Forelimb muscle (tissue), 1 donor: Measurements from ENCODE around the gene MRPL38. TPM values are rescaled to one million over a fixed set of nuclear protein-coding genes. Genes with fewer than 3 reads are reported as not detected.

ENCODE experiments used
- DNase-seq: peaks from one replicate; pipeline ENCODE4 v3.0.0-alpha.2; 2013; ENCODE audit warnings: low read depth
- polyA plus RNA-seq: library from polyadenylated mRNA; unstranded; fragments of 120-200 nt; gene quantifications from one replicate; pipeline ENCODE4 v1.2.1, GENCODE V29; 2013; ENCODE audit not compliant: insufficient read length

The MRPL38 gene
- polyA plus RNA-seq, 1 donor: 73.6 TPM

DNA sequence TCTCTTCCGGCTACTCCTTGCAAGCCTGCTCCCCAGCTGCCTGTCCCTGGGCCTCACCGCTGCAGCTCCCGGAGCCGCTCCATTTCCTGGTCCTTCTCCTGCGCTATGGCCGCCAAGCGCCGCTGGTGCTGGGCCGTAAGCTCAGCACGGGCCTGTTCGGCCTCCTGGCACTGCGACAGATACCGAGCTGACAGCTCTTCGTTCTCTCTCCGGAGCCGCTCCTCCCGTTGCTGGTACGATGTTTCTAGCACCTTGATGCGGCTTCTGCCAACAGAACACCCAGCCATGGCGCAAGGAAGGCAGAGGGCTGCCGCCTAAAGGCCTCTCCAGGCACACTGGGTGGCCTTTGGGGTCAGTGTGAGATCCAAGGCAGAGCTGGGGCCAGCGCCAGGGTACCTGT, 14.9 kb upstream of the MRPL38 start:
- DNase-seq: no peak

DNA sequence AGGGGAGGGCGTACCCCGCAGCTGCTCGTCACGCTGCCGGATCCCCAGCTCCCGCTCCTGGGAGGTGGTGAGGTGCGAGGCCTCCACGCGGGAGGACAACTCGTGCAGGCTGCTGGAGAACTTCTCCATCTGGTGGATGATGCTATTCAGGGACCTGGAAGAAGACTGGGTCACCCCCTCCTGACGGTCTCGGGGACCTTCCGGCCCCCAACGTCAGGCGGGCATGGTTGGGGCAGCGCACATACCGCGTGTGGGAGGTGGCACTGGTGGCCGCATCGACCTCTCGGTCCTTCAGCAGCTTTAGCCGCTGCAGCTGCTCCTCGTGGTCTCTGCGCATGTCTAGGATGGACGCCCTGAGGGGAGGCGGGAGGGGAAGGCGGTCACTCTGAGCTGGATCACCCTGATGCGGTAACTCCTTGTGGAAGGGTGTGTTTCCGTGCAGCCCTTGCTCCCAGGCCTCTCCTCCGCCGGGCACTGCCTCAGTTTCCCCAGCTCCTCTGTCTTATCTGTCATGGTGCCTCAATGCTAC, 13.3 kb upstream of the MRPL38 start:
- DNase-seq: no peak

DNA sequence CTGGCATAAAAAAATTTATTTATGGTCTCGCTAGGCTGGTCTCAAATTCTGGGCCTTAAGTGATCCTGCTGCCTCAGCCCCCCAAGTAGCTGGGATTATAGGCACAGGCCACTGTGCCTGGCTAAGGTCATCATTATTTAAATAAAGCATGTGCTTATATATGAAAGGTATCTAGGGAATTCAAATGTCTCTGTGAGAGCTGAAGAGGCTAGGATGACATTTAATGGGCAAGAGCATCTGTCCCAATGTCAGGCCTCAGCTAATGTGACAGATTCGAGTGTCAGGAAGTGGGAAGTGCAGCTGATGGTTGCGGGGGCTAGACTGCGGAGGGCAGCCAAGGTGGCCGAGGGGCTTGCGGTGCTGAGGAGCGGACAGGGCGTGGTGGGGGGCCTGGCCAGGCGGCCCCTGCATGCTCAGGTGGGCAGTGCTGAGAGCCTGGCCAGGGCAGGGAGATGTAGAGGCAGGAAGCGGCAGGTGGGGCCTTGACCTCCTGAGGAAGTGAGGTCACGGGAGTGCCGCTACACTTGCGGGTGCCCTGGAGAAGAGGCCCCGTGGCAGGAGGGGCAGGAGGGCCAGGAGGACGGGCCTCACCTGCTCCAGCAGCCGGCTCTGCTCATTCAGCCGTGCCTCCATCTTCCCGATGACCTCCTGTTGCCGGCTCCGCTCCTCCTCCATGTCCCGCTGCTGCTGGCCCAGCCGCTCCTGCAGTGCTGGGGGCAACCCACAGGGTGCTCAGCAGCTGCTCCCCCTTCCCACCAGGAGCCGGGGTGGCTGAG, 12.6 kb upstream of the MRPL38 start:
- no peak for DNase-seq

DNA sequence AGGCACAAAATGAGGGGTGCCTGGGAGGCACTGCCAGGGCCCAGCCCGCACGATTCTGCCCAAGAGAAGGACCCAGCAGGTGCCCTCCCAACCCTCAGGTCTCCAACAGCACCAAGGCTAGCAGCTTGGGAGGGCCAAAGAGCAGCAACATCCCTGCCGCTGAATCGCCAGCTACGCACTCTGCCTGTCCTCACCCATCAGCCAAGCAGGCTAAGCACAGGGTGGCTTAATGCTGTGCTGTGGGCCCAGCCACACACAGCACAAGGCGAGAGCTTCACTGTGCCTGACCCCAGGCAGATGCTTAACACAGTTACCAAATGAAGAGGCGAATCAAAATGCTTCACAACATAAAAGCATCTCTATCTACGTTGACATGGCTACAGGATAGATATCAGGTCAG, 10.6 kb upstream of the MRPL38 start:
- no peak for DNase-seq

DNA sequence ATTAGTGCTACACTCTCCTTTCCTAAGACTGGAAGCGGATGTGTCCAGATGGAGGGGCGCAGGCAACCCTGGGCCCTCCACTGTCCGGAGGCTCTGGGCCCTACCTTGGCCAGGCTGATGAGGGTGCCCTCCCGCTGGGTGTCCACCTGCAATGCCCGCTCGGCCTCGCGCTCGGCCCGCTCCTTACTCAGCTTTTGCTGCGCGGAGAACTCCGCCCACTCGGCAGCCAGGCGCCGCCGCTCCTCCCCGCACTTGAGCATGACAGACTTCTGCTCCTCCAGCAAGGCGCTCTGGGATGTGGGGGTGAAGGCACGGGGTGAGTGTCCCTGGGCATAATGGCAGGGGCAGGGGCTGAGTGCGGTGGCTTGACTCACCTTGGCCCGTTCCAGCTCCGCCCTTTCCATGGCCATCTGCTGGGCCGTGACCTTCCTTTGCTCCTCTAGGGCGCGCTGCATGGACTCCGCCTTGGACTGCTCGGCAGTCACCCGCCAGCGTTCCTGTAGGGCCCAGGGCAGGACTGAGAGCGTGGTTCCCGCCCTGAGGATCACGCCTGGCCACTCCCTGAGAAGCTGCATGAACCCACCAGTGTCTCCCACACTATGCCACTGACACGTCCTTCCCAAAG, 10.1 kb upstream of the MRPL38 start:
- no peak for DNase-seq

DNA sequence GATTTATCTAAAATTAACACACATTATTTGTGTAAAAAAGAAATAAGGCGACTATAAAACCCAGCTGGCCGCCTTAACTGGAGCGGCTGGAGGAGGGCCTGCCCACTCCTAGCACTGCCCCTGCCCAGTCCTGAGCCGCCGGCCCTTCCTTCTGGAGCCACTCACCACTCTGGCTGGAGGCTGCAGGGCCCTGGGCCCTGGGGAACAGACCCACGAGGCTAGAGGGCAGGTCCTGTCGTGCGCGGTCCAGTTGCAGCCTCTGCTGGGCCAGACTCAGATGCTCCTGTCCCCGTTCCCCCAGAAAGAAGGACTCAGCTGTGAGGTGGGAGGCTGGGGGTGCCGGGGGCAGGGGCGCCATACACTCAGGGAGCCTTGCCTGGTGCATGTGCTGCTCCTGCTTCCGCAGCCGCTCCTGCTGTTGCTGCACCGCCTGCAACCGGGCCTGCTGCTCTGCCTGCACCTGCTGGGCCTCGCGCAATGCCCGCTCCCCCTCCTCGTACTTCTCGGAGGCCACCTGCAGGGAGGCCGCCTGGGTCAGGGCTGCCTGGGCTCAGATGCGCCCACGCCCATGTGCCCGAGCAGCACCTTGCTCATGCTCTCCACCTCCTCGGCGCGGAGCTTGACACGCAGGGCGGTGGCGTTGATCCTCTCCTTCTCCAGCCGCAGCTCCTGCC, 9.0 kb upstream of the MRPL38 start:
- DNase-seq: no peak

DNA sequence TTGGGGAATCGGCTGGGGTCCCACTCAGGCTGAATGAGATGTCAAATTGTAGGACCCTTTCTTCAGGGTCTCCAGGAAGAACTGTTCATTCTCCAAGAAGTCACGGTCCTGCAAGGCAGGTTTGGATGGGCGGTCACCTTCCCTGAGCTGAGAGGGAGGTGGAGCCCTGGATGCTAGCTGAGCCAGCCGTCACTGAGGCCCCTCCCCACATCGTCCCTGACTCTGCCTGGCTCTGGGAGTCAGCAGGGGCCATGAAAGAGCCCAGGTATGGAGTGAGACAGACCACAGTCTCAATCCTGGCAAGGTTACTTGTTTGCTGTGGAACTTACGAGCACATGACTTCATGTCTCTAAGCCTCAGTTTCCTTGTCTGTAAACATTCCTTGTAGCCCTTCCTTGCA, 6.0 kb upstream of the MRPL38 start:
- no peak for DNase-seq

DNA sequence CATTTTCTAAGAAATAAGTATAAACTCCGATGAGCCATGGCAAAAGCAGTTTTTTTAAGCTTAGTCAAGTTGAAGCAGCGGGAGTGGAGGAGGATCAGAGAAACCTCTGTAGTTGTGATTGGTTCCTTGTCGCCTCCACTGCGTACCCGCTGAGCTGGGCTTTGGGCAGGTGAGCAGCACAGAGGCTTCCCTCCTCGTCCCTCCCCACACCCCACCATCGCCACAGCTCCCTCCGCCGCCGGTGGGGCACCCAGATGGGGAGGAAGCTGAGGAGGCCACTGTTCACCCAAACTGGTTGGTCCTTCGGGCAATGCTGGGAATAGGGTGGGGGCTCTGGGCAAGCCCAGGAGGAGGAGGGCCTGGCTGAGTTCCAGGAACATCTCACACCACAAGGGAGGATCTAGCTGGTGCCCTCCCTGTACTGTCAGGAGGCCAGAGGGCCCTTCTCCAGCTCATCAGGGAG, 5.2 kb upstream of the MRPL38 start:
- no peak for DNase-seq

DNA sequence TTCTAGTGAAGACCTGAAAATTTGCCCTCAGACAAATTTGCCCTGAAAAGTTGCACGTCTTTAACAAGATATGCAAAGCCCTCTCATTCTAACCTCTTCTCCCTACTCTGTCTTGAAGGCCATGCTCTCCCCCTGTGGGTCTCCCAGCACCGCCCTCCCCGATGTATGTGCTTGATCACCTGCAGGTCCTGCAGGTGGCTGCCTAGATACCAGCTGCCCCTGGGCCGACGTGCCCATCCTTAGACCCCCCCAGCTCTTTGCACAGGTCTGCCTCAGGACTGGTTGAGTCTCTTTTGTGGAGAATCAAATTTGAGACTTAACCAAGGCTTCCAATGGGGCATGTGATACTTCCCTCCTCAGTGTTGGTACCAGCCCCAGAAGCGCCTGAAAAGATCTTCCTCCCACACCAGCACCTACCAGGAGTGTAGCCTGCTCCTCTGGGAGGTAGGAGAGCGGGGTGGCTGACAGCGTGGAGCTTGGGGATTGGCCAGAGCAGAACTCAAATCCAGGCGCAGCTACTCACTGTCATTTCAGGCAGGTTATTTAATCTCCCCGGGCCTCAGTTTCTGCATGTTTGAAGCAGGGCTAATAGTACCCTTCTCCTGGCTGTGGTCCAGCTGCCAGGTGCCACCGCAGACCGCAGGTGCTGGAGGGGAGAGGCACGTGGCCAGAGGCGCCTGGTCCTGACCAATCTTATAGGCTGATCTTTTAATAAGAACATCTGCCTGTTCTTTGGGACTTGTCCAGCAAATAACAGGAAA, 4.5 kb upstream of the MRPL38 start:
- no peak for DNase-seq

DNA sequence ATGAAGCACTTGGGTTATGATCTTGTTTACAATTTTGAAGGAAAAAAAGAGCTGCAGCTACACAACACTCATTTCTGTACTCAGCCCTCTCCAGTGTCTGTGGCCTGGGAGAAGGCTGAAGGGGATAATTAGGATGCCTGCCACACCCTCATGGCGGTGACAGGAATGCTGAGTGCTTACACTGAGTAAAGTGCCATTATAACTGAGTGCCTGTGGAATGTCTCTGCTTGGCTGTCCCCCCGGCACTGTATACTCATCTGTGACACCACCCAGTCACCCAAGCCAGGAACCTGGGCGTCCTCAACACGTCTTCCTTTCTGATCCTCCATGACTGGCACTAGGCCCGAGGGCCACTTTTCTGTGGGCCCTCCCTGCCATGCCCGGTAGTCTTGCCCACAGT, 3.5 kb upstream of the MRPL38 start:
- DNase-seq: no peak

DNA sequence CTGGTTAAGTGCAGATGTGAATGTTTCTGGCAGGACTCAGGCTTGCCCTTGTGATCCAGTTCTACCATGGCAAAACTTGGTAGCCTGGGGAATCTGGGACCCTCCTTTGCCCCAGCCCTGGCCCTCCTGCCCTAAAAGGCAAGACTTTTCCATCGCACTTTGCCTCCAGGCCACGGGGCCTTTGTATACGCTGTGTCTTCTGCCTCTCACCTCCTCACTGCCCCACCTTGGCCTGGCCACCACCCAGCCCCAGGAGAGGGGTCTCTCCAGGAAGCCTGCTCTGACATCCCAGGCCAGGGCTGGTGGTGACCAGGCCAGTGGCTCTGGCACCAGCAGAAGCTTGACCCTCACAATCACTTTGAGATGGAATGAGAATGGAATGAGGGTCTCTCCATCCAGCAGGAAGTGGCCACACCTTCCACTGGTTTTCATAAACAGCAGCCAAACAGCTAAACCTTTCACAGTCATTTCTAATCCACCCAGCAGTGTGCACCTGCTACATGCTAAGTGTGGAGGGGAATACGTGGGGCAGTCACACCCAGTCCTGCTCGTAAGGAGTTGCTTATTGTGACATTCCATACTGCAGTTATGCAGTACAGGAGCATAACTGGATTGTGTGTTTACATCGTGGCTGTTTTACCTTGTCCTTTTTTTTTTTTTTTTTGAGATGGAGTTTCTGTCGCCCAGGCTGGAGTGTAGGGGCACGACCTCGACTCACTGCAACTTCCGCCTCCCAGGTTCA, 1.6 kb upstream of the MRPL38 start:
- DNase-seq: no peak

DNA sequence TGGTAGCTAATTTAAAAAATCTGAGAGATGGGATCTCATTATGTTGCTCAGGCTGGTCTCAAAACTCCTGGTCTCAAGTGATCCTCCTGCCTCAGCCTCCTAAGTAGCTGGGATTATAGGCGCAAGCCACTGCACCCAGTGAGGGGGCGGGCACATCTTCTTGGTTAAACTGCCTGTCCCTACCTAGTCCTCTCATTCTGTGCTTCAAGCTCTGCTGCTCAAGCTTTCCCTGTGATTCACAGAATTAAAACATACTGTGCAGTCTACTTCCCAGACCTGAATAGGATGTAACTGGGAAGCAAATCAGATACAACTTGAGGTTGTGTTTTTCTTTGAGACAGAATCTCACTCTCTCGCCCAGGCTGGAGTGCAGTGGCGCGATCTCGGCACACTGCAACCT, 2.3 kb downstream of the MRPL38 start:
- DNase-seq: no peak

DNA sequence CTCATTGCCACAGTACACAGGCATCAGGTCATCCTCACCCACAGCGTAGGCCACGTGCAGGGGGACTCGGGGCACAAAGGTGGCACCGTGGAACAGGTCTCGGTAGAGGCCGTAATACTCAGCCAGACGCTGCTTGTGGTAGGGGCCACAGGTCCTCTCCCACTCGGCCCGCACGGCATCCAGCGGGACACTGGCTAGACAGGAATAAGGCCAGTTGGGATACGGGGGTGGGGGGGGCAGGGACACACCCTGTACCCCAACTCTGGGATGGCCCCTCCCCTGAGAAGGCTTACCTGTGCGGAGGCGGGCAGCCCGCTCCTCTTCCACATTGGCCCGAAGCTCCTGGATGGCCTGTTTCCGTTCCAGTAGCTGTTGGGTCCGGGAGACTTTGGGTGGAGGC, 3.0 kb downstream of the MRPL38 start:
- no peak for DNase-seq

DNA sequence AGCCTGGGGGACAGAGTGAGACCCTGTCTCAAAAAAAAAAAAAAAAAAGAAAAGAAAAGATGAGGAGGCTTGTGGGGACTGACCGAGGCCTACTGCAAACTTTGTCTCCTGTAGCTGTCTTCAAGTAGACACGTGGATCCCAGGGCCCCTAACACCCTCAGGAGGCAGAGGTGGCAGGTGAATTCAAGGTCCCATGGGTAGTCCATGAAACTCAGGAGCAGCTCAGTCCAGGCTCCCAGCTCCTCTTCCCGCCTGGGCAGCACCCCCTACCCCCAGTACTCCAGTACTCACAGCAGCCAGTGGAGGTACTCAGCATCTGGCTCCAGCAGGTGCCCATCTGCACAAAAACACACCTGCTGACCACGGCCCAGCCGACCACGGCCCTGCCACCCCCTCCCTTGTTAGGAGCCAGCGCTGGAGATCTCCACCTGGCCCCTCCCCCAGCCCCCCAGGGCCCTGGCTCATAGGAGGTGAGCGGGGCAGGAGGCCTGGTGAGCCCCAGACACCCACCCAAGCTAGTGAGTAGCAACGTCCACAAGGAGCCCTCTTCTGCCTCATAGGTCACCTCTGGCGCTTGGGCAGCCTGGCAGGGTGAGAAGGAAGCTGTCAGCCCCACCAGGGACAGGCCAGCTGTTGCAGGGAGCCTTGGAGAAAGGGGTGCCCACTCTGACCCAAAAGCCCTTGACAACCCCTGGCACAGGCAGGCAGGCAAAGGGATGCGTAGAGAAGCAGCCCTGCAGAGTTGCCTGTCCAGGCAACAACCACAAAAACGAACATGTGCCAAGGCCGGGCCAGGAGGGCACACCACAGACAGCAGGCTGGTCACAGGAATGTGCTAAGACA, 3.8 kb downstream of the MRPL38 start:
- DNase-seq: no peak

DNA sequence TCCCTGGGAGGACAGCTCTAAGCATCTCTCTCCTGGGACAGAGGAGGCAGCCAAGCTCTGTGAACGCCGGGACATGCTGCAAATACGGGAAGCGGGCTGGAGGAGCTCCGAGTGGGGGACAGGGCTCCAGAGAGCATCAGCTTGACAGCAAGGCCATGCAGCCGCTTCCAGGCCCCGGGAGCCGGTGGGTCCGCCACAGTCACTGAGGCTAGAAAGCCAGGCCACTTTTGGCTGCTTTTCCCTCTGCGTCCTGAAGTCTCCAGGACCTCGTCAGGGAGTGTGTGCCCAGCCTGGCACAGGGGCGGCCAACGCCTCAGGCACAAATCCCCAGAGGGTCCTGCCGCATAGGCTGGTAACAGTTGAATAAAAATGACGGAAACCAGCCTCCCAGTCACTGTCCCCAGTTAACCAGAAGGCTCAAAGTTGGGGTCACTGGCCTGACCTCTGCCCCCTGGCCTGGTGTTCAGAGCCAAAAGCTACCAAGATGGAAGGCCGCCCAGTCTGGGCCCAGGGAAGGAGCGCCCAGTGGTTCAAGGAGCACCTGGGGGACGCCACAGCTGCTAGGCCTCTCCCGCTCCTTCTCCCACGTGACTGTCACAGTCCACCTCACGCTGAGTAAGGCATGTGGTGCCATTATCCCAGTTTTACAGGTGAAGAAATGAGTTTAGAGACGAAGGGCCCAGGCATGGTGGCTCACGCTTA, 4.8 kb downstream of the MRPL38 start:
- no peak for DNase-seq

DNA sequence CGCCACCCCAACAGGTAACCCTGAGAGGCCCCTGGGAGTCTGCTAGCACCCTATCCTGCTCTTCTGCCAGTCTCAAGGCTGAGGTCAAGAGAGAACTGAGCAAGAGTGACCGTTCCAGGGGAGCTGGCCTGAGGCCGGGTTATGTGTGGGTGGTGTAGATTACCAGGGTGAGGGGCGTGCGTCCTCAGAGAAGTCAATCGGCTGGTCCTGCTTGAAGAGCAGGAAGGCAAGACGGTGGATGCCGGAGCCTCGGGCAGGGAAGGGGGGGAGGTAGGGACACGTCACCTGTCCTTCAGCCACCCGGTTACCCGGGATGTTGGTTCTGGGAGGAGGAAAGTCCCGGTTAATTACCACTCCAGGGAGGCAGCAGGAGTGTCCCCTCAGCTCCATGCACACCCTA, 5.3 kb downstream of the MRPL38 start:
- DNase-seq: no peak

DNA sequence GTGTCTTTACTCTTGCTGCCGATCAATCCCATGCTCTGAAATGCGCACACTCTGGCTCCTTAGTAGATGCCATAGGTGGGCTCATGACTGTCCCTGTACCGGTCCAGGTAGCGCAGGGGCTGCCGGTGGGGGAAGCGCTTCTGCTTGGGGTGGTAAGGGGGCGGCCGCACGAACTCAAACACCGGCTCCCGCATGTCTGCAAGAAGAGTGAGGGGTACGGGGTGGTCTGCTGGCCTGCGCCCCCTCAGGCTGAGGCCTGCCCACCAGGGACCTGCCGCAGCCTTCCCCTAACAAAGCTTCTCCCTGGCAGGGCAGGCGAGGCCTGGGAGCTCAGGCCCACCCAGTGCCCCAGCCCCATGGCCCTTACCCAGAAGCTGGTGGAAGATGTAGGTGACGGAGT, 5.9 kb downstream of the MRPL38 start:
- DNase-seq: no peak

DNA sequence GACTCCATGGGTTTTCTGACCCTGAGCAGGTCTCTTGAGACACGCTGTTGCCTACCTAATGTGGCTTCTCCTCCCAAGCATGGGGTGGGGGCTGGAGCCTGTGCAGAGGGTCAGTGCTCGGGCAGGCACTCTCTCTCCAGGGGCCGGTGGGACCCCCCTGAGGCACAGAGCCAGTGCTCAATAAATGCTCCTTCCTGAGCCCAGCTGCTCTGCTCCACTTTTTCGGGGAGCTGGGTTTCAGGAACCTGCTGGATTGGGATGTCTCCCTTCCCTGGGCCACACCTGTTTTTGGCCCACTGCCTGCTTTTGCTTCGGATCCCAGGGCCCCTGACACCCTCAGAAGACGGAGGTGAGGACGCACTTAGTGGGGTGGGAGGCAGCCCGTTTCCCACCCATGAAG, 6.6 kb downstream of the MRPL38 start:
- DNase-seq: no peak

DNA sequence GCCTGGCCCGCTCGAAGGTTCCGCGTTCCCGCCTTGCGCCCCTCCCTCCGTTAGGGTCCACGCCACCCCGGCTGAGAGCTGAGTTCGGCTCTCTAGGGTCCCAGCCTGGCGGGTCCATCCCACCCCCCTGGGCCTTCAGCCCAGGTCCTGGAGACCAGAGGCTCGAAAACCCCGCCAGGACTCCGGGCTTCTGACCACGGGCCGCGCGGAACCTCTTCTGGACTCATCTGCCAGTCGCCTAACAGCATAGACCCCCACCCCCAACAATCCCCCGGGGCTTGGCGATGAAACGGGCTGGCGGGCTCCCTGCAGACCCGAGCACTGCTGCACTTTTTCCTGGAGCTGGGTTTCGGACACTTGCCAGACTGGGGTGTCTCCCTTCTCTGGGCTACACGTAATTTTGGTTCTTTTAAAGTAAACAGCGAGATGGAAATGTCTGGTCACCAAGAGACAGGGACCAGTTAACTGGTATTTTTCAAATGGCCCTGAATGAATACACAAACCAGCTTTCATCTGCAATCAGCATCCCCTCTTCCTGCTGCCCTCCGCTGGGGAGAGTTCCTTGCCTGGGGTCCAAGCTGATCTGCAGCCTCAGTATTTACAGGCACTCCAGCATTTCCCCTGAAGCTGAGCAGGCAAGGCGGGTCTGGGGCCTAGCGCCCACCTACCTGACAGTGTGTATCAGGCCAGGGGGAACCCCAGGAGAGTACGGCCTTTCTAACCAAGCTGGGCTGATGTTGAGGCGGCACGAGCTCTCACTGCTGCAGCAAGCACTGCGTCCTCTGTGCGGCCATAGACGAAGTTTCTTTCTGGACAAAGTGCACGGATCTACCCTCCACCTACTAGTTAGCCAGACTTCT, 7.3 kb downstream of the MRPL38 start:
- no peak for DNase-seq
